ENCODE measurements around the gene WDFY4. TPM values are rescaled to one million over a fixed set of nuclear protein-coding genes. Genes with fewer than 3 reads are reported as not detected.
A peak's percentile ranks its signal among the peaks of the same experiment; 100 is the strongest.

Gene WDFY4
- total and polyA plus RNA-seq, 8 donors, result 2.8 to 23.6 (median 4.8) TPM

GRCh38 chr10:48683868-48684267 lies 805 bp upstream of the WDFY4 start:
- H3K27me3 ChIP-seq, result no peaks in the 10 kb centered on the region
- H3K9me3 ChIP-seq, result no peaks in the 10 kb centered on the region
- DNase-seq (no peak), ATAC-seq (no peak)
- H3K36me3 ChIP-seq, result no peaks in the 10 kb centered on the region
- intact Hi-C loops (cut with DNase I), result no loop called here
- H3K4me1 ChIP-seq, result peaks cover 0 to 7% of the 10 kb centered on the region in 2 donors
- no peak for TF ChIP-seq CTCF (IDR thresholded peaks at IDR 0.05)
- H3K27ac ChIP-seq, result no peak overlapping the region
- no peak overlapping the region for H3K4me3 ChIP-seq

GRCh38 chr10:48684463-48684791 lies 246 bp upstream of the WDFY4 start:
- H3K36me3 ChIP-seq, result no peaks in the 10 kb centered on the region
- peak overlapping the region in 1 of 2 donors; percentile 87 for H3K27ac ChIP-seq
- no peak for TF ChIP-seq CTCF (IDR thresholded peaks at IDR 0.05)
- peaks cover 0 to 7% of the 10 kb centered on the region in 2 donors for H3K4me1 ChIP-seq
- ATAC-seq (no peak), DNase-seq (no peak)
- H3K9me3 ChIP-seq, result no peaks in the 10 kb centered on the region
- no peaks in the 10 kb centered on the region for H3K27me3 ChIP-seq
- H3K4me3 ChIP-seq, result peak overlapping the region in 1 of 2 donors; percentile 45
- intact Hi-C loops (cut with DNase I), result no loop called here

- ATAC-seq (no peak), DNase-seq (no peak)
- no peaks in the 10 kb centered on the region for H3K9me3 ChIP-seq
- H3K4me3 ChIP-seq, result peak overlapping the region in 1 of 2 donors; percentile 45
- TF ChIP-seq CTCF (IDR thresholded peaks at IDR 0.05), result no peak
- intact Hi-C loops (cut with DNase I), result no loop called here
- peak overlapping the region in 1 of 2 donors; percentile 87 for H3K27ac ChIP-seq
- H3K36me3 ChIP-seq, result no peaks in the 10 kb centered on the region
- no peaks in the 10 kb centered on the region for H3K27me3 ChIP-seq
- H3K4me1 ChIP-seq, result peaks cover 0 to 7% of the 10 kb centered on the region in 2 donors
Measured at GRCh38 chr10:48685731-48686130, 1.1 kb downstream of the WDFY4 start.

GRCh38 chr10:48690791-48691660 lies 6.4 kb downstream of the WDFY4 start:
- H3K27me3 ChIP-seq, result no peaks in the 10 kb centered on the region
- no peak overlapping the region for H3K27ac ChIP-seq
- no peaks in the 10 kb centered on the region for H3K9me3 ChIP-seq
- DNase-seq (no peak), ATAC-seq (no peak)
- TF ChIP-seq CTCF (IDR thresholded peaks at IDR 0.05), result no peak
- H3K4me1 ChIP-seq, result peaks cover 0 to 16% of the 10 kb centered on the region in 2 donors
- intact Hi-C loops (cut with DNase I), result no loop called here
- H3K36me3 ChIP-seq, result no peaks in the 10 kb centered on the region
- H3K4me3 ChIP-seq, result no peak overlapping the region

GRCh38 chr10:48691812-48692528 lies 7.3 kb downstream of the WDFY4 start:
- intact Hi-C loops (cut with DNase I), result no loop called here
- Histone ChIP-seq H3K36me3 (no peaks in the 10 kb centered on the region), H3K27ac (no peak overlapping the region), H3K4me3 (no peak overlapping the region), H3K9me3 (no peaks in the 10 kb centered on the region), H3K27me3 (no peaks in the 10 kb centered on the region), H3K4me1 (peaks cover 0 to 13% of the 10 kb centered on the region in 2 donors)
- DNase-seq (no peak), ATAC-seq (no peak)
- no peak for TF ChIP-seq CTCF (IDR thresholded peaks at IDR 0.05)

Measured in left lung (tissue), 10 donors.